OCI-LY3 (cell line): ENCODE results near the gene AHNAK.

Source experiments
- EZH2phosphoT487 ChIP-seq: fragments of 200-600 bp; shearing (Covaris generic); IDR thresholded peaks from 2 replicates; pipeline ENCODE4 v1.6.1; 2018; ENCODE audit warnings: antibody characterized with exemption, mixed run types, low read depth
- TF ChIP-seq, protein P1 (sequence below): fragments of 200-600, 300-600 bp; sonication (generic); IDR thresholded peaks from 2 replicates; pipeline ENCODE4 v1.5.1; 2014; ENCODE audit warnings: antibody characterized with exemption, low read length, low read depth

- no peak for TF ChIP-seq EZH2phosphoT487
- TF ChIP-seq, protein P1, sequence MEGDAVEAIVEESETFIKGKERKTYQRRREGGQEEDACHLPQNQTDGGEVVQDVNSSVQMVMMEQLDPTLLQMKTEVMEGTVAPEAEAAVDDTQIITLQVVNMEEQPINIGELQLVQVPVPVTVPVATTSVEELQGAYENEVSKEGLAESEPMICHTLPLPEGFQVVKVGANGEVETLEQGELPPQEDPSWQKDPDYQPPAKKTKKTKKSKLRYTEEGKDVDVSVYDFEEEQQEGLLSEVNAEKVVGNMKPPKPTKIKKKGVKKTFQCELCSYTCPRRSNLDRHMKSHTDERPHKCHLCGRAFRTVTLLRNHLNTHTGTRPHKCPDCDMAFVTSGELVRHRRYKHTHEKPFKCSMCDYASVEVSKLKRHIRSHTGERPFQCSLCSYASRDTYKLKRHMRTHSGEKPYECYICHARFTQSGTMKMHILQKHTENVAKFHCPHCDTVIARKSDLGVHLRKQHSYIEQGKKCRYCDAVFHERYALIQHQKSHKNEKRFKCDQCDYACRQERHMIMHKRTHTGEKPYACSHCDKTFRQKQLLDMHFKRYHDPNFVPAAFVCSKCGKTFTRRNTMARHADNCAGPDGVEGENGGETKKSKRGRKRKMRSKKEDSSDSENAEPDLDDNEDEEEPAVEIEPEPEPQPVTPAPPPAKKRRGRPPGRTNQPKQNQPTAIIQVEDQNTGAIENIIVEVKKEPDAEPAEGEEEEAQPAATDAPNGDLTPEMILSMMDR = no peak
Measured at GRCh38 chr11:62555464-62556107, 9.0 kb upstream of the AHNAK start.
